Posterior vena cava (tissue), 2 donors: ENCODE measurements around the gene ERMAP. TPM values are rescaled to one million over a fixed set of nuclear protein-coding genes. Genes with fewer than 3 reads are reported as not detected.
A peak's percentile ranks its signal among the peaks of the same experiment; 100 is the strongest.

ENCODE experiments used
- DNase-seq: peaks from one replicate; pipeline ENCODE4 v3.0.0-alpha.2; 2020; ENCODE audit warnings: low spot score
- intact Hi-C, 2 donors: fragments of 100-400 bp; cut with DNase I; formaldehyde crosslinking; loops; one replicate each; pipeline versions ENCODE4 v1.14.1 to v1.14.2; 2022 to 2023
- total RNA-seq, 2 donors: library from RNA; stranded (reverse); fragmentation: NEBNext Ultra II Directional; extraction: Animal tissue kit (Norgen Biotek cat#: 25700); gene quantifications; one replicate each; pipeline ENCODE4 v1.2.1, GENCODE V29; 2021
- donor health status: DM: yes; HTN: yes; CAD: no.
- donor health status: DM: yes; HTN: yes; CAD: no.

Gene ERMAP
- total RNA-seq, 2 donors from 2014 or later: 6.9 to 7.3 TPM

- no peak for DNase-seq
- intact Hi-C loops: no loop called here
Measured at GRCh38 chr1:42837709-42838108, 20.8 kb downstream of the ERMAP start.

DNA sequence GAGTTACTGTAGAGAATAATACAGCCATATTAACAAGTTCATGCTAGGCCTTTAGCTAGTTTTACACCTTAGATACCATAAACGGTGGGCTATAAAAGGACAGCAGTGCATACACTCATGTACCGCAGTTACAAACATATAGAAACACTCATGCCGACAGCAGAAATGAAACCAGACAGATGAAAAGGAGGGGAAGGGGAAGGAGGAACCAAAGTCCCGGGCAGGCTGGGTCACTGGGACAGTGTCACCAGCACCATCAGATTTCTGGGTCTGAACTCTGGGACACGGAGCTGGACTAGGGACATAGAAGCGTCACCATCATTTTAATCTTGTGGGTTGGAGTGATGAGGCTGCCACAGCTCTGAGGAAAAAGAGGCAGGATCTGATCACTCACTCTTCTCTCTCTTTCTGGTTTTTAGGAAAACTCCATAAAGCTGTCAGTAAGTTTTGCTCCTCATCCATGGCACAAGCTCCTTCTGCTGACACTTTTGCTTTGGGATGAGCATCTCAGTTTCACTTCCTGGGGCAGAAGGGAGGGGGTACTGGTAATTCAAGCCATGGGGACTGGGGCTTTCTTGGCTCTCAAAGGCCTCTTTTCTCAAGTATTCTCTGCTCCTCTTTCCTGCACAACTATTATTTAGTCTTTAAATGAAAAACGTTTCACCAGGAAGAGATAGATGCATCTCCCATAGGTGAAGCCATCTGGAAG, 21.7 kb downstream of the ERMAP start:
- intact Hi-C loops: no loop called here
- DNase-seq: no peak

- DNase-seq: no peak
- intact Hi-C loops: no loop called here
Measured at GRCh38 chr1:42841010-42841409, 24.1 kb downstream of the ERMAP start.

DNA sequence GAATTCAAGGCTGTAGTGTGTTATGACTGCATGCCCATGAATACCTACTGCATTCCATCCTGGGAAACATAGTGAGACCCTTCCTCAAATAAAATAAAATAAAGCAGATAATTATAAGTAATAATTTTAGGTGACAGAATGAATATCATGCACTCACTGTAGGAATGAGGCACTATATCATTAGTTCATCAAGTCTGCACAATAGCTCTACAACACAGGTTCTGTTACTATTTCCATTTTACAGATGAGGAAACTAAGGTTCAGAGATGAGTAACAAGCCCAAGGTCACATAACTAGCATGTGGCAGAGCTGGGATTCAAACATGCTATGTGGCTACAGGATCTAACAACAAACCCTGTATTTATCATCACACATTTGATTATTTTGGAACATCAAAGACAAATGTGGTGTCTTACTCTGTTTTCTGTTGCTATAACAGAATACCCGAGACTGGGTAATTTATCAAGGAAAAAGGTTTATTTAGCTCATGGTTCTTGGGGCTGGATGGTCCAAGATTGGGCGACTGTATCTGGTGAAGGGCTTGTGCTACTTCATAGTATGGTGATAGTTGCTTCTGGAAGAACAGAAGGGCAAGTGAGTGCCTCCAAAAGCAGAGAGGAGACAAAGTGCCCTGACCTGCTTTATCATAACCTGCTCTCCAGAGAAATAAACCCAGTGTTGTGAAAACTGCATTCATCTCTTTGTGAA, 24.7 kb downstream of the ERMAP start:
- intact Hi-C loops: no loop called here

DNA sequence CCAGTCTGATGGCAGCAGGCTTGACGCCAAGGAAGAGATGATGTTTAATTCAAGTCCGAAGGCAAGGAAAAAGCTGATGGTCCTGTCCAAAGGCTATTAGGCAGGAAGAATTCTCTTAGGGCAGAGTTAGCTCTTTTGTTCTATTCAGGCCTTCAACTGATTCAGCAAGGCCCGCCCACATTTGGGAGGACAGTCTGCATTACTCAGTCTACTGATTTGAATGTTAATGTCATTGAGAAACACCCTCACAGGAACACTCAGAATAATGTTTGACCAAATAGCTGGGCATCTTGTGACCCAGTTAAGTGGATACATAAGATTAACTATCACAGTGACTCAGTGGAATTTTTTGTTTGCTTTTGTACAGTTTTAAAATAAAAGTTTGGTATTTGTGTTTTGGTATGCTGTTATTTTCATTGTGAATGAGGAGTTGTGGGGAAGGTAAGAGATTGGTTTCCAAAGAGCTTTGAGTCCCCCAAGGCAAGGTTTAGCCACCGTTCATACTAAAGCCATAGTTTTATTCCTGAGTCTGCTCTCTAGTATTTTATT, 27.7 kb downstream of the ERMAP start:
- intact Hi-C loops: loop anchor here in 1 of 2 donors (5.0 kb wide), 1 partner anchor 77 kb away; the partner anchor contains the start of genes C1orf50 and P3H1
- no peak for DNase-seq

More for the DNA sequence above, 24.7 kb downstream of the ERMAP start:
- DNase-seq: no peak

- no peak for DNase-seq
- intact Hi-C loops: loop anchor here in 1 of 2 donors (5.0 kb wide), 1 partner anchor 78 kb away; the partner anchor contains the start of genes C1orf50 and P3H1
Measured at GRCh38 chr1:42845193-42845592, 28.3 kb downstream of the ERMAP start.

- intact Hi-C loops: loop anchor here in 1 of 2 donors (5.0 kb wide), 1 partner anchor 79 kb away; the partner anchor contains the start of genes C1orf50 and P3H1
- DNase-seq: no peak
Measured at GRCh38 chr1:42845866-42846256, 28.9 kb downstream of the ERMAP start.

DNA sequence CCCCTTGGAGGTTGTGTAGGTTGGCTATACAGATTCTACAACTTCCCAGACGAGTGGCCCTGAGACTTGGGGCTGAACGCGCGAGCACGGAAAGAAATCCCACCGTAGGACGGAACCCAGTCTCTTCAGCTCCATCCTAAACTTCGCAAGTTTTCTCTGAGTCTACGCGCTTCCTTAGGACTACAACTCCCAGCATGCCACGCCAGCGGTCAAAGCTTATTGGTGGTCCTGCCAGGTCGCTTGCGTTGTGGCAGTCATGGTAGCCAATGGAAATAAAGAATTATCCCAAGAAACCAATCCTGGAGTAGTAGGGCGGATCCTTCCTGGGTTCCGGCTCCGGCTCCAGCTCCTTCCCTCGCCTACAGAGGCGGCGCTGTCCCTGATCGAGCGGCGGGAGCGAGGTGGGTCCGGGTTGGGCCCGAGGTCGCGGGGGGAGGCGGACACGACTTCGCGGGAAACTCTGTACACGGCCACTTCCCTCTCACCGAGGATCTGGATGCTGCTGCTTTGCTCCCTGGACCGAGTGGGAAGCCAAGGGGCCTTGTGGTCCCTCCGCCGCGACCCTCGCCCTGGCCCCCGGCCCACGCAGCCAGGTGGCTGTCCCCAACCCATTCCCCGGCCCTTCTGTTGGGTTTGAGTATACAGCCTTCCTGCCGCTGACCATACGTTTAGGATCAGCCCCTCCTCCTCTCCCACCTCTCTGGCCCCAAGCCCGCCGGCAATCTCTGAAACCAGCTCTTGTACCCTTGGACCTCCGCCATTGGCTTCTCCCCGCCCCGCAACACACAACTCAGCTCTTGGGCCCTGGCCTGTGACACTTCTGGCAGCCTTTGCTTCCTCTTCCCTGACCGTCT, 29.6 kb downstream of the ERMAP start, which contains the start of gene ZNF691:
Gene ZNF691 (plus strand): TSS at position 357 of the 854 bp plus-strand sequence. CDS start 3,046 bp downstream, outside the sequence.
- intact Hi-C loops: loop anchor here in 1 of 2 donors (5.0 kb wide), 1 partner anchor 79 kb away; the partner anchor contains the start of genes C1orf50 and P3H1
- peak; percentile 97 for DNase-seq

DNA sequence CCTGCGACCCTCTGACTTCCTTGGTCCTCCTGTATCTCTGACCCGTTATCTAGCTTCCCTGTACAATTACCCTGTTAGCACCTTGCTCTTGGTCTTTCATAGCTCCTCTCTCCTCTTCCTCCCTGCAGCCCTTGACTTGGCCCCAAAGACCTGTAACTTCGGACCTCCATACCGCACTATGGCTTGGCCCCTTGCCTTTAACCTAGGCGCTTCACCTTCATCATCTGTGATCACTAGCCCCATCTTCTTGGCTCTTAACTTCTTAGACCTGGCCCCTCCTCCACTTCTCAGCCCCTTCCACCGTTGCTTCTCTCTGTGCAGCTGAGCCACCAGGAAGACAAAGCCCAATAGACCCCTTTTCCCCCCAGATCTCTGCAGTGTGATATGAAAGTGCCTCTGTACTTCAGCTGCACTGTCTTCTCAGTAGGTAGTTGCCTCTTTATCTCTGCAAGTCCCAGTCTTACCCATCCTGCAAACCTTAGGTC, 30.2 kb downstream of the ERMAP start:
- intact Hi-C loops: loop anchor here in 1 of 2 donors (5.0 kb wide), 1 partner anchor 80 kb away; the partner anchor contains the start of genes C1orf50 and P3H1
- DNase-seq: no peak

DNA sequence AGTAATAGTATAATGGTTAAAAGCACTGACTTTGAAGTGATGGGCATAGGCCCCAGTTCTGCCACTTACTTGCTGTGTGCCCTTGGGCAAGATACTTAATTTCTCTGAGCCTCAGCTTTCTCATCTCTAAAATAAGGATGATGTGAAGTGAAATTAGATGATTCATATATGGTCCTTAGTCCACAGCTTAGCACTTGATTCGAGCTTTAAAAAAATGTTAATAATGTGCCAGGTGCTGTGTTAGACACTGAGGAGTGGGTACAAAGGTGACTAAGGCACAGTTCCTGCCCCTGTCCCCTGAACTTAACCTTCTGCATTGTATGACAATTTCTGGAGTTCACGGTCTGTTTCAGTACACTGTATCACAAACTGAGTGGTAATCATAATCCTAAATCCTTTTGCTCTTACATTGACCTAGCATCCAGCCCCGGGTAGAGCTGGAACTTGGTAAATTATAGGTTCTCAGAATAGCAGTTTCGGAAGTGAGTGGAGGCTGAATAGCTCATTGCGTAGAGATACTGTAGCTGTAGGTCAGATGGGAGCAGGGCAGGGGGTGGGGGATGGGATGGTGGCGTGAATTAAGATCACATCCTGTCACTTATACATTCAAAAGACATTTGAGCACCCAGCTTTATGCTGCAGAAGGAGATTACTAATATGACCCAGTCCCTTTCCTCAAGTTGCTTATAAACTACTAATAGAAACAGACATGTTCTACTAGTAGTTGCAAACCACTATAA, 31.0 kb downstream of the ERMAP start:
- no peak for DNase-seq
- intact Hi-C loops: loop anchor here in 1 of 2 donors (5.0 kb wide), 1 partner anchor 81 kb away; the partner anchor contains the start of genes C1orf50 and P3H1

DNA sequence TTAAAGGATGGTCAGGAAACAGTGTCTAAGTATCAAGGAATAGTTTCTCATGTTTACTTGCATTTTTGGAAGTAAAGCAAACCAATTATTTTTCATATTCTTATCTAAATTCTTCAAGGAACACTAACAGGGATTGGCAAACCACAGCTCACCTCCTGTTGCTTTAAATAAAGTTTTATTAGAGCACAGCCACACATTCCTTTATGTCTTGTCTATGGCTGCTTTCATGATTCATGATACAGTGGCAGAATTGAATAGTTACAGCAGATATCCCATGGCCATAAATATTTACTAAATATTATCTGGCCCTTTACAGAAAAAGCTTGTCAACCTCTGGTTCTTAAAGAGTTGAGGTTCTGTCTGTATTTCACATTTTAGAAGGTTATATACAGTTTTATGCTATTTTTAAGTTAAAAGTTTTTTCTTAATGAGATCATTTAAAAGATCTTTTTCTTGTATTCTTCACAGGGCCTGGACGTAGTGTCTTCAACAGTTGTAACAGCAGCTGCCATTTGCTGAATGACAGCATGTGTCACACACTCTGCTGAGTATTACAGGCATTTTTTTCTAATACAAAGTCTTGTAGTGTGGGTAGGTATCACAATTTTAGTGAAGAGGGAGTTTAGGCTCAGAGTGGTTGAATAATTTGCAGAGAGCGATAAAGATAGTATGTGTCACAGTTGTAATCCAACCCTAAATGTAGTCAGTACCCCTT, 32.1 kb downstream of the ERMAP start:
- no peak for DNase-seq
- intact Hi-C loops: loop anchor here in 1 of 2 donors (5.0 kb wide), 1 partner anchor 82 kb away; the partner anchor contains the start of genes C1orf50 and P3H1

DNA sequence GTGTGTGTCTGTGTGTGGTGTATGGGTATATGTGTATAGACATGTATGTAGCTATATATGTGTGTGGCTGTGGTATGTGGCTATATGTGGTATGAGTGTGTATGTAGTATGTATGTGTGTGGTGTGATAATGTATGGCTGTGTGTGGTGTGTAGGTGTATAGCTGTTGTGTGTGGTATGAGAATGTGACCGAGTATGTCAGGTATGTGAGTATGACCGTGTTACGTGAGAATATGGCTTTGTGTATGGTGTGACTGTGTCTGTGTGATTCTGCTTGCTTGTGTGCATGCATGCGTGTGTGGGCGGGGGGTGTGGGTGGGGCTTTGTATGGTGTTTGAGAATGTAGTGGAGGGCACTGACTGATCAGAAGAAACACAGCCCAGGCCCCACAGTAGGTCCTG, 33.0 kb downstream of the ERMAP start:
- intact Hi-C loops: loop anchor here in 1 of 2 donors (5.0 kb wide), 1 partner anchor 83 kb away; the partner anchor contains the start of genes C1orf50 and P3H1
- no peak for DNase-seq

DNA sequence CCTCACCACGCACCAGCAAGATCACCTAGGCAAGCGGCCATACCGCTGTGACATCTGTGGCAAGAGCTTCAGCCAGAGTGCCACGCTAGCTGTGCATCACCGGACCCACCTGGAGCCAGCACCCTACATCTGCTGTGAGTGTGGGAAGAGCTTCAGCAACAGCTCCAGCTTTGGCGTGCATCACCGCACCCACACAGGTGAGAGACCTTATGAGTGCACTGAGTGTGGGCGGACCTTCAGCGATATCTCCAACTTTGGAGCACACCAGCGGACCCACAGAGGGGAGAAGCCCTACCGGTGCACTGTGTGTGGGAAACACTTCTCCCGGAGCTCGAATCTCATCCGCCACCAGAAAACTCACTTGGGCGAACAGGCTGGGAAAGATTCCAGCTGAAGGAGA, 34.5 kb downstream of the ERMAP start:
- intact Hi-C loops: no loop called here
- no peak for DNase-seq

DNA sequence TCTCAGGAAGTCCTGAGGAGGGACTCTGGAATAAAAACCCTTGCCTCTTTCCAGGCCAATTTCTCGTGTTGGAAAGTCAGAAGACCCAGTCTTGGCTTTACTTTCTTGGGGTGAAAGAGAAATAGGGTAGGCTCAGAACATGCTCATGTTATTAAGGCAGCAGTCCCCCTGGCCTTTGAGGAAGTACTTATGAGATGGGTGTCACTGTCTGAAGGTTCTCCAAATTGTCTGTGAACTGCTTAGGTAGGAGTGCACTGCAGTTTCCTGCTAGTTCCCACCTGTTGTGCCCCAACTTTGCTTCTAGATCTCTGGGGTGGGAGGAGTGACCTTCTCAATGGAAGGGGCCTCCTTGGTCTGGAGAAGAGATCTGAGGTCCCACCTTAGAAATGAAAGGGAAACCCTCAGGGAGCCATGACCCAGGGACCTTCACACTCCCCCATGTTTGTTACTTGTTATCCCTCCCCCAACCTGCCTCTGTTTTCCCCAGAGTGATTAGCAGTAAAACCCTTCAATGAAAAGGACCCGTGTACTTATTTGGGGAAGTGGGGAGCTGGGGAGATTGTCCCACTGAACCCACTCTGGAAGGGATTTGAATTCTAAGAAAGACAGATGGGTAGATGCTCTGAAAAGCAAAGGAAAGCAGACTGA, 35.2 kb downstream of the ERMAP start:
- intact Hi-C loops: no loop called here
- no peak for DNase-seq

DNA sequence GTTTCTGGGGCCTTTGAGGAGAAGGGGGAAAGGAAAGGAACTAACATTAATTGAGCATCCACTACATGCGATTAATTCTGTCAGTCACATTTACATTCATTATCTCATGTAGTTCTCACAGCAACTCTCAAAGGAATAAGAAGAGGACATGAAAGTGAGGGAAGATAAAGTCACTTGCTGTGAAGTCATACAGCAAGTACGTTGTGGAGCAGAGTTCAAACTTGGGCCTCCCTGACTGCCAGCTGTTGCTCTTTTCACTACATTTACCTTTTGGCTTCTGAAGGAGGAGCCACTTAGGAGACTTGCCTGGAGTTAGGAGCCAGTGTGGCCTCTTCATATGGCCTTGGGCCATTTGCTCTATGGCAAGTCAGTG, 35.7 kb downstream of the ERMAP start:
- intact Hi-C loops: no loop called here

GRCh38 chr1:42853116-42853884, 36.4 kb downstream of the ERMAP start:
- DNase-seq: no peak
- intact Hi-C loops: no loop called here

More for the DNA sequence above, 35.7 kb downstream of the ERMAP start:
- DNase-seq: no peak
